H7 (cell line): ENCODE data around the gene POLE2. TPM values are rescaled to one million over a fixed set of nuclear protein-coding genes. Genes with fewer than 3 reads are reported as not detected.
"Not testable (repeated sequence)": the region's sequence is repeated elsewhere in the genome, so short reads cannot be mapped to it uniquely, and the experiment has no call there.

Source experiments
- DNase-seq: peaks from one replicate; pipeline ENCODE4 v3.0.0; 2012
- H3K27me3 ChIP-seq: 2 replicates; pipeline ENCODE4 v1.6.0; 2011; ENCODE audit warnings: mild to moderate bottlenecking, low read length; ENCODE audit not compliant: control insufficient read depth, insufficient read depth
- H3K36me3 ChIP-seq: replicated peaks from 2 replicates; pipeline ENCODE4 v1.5.1; 2011; ENCODE audit warnings: low read length; ENCODE audit not compliant: control insufficient read depth, insufficient read depth
- H3K4me3 ChIP-seq: 2 replicates; pipeline ENCODE4 v1.5.1; 2011; ENCODE audit warnings: low read depth, mild to moderate bottlenecking, control low read depth, low read length, moderate library complexity; ENCODE audit not compliant: insufficient read depth
- total RNA-seq: library from RNA; depleted of rRNA; stranded (reverse); fragments of >200 nt; shearing (Covaris generic); gene quantifications from 2 replicates; pipeline ENCODE4 v1.2.3, GENCODE V29; 2014

Gene POLE2
- total RNA-seq, 1 experiment from 2014 or later: 36.5 TPM

DNA sequence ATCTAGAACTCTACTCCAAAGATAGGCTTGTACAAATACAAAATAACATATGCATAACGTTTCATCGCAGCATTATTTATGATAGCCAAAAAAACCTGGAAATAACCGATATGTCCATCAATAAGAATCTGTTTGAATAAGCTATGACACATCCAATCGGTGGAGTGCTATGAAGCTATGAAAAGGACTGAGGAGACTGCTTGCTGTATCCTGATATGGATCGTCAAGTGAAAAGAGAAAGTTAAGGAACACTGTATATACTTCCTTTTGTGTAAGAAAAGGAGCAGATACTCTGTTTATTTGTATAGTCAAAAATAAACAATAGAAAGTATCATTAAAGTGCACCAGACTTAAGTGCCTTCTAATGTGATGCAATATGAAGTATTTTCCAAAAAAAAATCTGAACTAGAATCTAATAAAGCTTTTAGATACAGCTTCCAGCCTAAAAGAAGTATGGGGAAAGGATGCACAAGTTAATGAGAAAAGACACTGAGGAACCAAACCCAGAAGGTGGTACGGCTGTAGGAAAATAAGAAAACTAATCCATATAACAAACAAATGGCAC lies 4.3 kb upstream of the POLE2 start:
- no peak for DNase-seq
- H3K4me3 ChIP-seq: peak overlapping the region; percentile 78

DNA sequence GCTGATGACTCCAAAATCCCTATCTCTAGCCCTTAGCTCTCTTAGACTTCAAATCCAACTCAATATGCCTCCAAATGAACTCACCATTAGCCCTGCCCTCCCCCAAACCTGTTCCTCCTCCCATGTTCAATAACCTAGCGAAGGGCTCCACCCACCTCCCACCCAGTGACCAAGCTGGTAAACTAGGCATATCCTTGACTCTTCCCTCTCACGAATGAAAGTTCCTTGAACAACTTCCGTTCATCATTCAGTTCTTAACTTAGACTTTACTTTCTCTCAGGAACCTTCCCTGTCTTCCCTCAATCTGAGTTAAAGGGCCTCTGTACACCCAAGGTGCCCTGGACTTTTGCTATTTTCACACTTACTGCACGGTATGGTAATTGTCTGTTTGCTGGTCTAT lies 3.0 kb upstream of the POLE2 start:
- no peaks in the 10 kb centered on the region for H3K36me3 ChIP-seq
- peak; percentile 27 for DNase-seq
- H3K27me3 ChIP-seq: peaks cover 13% of the 10 kb centered on the region
- no peak overlapping the region for H3K4me3 ChIP-seq

More for the DNA sequence above, 4.3 kb upstream of the POLE2 start:
- Histone ChIP-seq H3K36me3 (no peaks in the 10 kb centered on the region), H3K27me3 (peaks cover 13% of the 10 kb centered on the region)

DNA sequence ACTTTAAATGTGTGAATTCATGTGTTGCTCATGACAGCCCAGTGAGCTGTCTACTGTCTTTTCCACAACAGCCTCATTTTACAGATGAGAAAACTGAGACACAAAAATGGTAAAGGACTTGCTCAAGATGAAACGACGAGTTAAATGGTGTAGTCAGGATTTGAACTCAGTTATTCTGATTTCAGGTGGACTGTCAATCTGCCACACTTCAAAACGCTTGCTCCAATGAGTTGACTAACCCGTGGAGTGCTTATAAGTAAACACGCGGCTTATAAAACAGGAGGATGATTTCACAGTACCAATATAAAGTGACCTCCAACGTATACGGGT lies 652 bp upstream of the POLE2 start:
- H3K36me3 ChIP-seq: no peaks in the 10 kb centered on the region
- DNase-seq: no peak
- peak overlapping the region; percentile 78 for H3K4me3 ChIP-seq
- H3K27me3 ChIP-seq: peaks cover 13% of the 10 kb centered on the region

DNA sequence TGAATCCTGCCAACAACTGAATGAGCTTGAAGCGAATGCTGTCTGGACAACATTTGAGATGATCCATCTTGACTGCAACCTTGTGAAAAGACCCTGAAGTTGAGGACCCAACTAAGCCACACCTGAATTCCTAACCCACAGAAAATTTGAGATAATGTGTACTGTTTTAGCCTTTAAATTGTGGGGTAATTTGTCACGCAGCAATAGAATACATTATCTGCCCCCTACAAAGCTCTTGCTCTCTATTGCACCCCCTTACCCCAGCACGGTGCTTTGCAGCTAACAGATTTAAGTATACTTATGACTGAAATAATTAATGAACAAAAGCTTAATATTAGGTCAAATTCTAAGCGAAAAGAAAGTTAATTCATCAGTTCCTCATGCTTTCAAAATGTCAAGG lies 1.6 kb downstream of the POLE2 start:
- no peak for DNase-seq
- no peaks in the 10 kb centered on the region for H3K27me3 ChIP-seq
- no peak overlapping the region for H3K4me3 ChIP-seq
- peaks cover 3% of the 10 kb centered on the region for H3K36me3 ChIP-seq

DNA sequence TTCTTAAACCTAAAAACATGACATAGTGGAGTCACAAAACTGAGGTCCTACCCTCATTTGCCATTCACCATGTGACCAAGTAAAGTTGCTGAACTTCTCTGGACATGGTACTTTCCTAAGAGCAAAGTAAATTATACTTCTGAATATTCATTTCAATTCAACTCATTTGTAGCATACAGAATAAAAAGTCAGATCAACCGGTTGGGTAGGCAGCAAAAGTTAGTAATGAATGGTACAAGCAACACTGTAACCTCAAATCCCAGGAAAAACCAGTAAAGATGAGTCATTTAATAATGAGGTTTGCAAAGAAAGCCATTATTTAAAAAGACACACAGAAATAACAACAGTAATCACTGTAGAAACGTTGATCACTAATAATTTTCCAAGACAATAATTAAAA lies 8.7 kb downstream of the POLE2 start:
- Histone ChIP-seq H3K27me3 (no peaks in the 10 kb centered on the region), H3K4me3 (no peak overlapping the region), H3K36me3 (peaks cover 3% of the 10 kb centered on the region)
- no peak for DNase-seq

DNA sequence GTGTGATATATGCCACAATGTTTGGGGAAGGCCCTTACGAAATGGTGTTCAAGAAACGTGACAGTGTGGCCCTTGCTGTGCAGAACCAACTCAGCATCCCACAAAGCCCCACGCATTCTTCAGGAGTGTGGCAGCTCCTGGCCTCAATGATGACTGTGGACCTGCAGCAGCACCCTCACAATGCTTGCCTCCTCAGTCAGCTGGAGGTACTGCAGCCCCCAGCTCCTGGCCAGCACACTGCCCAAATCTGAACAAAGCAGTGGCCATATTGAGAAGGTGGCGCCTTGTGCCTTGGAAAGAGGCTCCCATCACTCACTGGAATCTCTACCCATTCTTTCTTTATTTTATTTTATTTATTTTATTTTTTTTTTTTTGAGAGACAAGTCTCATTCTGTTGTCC lies 10.4 kb downstream of the POLE2 start:
- Histone ChIP-seq H3K4me3 (no peak overlapping the region), H3K27me3 (no peaks in the 10 kb centered on the region), H3K36me3 (peaks cover 3% of the 10 kb centered on the region)
- DNase-seq: peak; percentile 34

DNA sequence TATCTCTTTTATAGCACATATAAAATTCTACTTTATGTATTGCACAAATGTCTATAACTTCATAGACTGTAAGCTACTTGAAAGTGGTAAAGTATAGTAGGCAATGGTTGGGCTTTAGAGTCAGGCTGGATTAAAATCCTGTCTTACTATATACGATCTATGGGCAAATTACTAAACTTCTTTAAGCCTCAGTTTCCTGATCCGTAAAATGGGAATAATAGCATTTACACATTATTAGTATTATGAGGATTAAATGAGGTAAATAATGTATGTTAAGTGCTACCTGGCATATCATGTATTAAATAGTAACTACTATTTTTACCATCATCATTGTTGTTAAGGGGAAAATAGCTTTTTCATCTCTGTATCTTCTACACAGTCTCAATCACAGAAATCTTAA lies 14.4 kb downstream of the POLE2 start:
- Histone ChIP-seq H3K27me3 (no peaks in the 10 kb centered on the region), H3K36me3 (peaks cover 5% of the 10 kb centered on the region), H3K4me3 (no peak overlapping the region)
- no peak for DNase-seq

DNA sequence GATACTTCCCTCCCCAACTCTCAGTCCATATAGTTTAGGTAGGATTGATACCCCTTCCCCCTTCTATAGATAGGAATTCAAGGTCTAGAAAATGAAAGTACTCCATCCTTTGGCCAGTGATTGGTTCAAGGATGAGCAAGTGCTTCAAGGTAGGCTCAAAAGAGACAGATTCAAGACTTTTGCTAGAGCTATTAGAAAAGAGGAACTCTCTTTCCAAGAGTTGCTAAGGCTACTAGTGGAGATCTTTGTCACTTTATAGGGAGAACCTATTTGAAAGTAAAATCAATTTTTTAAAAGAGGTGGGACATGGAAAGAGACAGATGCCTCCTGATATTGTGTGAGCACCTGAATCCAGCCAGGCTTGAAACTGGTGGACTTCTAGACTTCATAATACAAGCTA lies 17.5 kb downstream of the POLE2 start:
- no peak for DNase-seq
- Histone ChIP-seq H3K4me3 (no peak overlapping the region), H3K27me3 (no peaks in the 10 kb centered on the region), H3K36me3 (peaks cover 5% of the 10 kb centered on the region)

DNA sequence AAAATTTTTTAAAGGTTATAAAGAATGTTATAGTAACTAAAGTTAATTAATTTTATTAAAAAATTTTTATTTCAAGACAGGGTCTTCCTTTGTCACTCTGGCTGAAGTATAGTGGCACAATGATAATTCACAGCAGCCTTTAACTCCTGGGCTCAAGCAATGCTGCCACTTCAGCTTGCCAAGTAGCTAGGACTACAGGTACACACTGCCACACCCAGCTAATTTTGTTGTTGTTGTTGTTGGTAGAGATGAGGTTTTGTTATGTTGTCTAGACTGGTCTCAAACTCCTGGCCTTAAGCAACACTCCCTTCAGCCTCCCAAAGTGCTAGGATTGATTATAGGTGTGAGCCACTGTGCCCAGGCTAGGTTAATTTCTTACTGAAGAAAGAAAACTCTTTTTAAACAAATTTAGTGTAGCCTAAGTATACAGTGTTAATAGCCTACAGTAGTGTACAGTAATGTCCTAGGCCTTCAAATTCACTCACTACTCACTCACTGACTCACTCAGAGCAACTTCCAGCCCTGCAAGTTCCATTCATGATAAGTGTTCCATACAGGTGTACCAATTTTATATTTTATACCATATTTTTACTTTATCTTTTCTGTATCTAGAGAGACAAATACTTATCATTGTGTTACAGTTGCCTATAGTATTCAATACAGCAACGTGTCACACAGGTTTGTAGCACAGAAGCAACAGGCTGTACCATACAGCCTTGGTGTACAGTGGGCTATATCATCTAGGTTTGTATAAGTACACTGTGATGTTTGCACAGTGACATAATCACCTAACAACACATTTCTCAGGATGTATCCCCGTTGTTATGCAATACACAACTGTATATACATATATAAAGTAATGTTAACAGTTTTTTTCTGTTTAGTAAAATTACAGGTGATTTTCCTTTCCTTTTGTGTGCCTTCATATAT lies 28.2 kb downstream of the POLE2 start:
- Histone ChIP-seq H3K36me3 (no peaks in the 10 kb centered on the region; the same call in 1 of the 2 replicates), H3K4me3 (no peak overlapping the region), H3K27me3 (no peaks in the 10 kb centered on the region)
- DNase-seq: no peak

DNA sequence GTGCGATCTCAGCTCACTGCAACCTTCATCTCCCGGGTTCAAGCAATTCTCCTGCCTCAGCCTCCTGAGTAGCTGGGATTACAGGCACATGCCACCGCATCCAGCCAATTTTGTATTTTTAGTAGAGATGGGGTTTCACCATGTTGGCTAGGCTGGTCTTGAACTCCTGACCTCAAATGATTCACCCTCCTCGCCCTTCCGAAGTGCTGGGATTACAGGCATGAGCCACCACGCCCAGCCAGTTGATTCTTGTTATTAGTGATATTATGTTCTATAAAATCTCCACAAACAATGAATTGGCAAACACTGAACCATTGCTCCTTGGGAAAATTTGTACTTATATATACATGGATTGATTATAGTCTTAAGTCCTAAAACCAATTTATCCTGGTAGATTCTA lies 30.5 kb downstream of the POLE2 start:
- not testable (repeated sequence) for H3K27me3 ChIP-seq, H3K36me3 ChIP-seq, H3K4me3 ChIP-seq, DNase-seq

DNA sequence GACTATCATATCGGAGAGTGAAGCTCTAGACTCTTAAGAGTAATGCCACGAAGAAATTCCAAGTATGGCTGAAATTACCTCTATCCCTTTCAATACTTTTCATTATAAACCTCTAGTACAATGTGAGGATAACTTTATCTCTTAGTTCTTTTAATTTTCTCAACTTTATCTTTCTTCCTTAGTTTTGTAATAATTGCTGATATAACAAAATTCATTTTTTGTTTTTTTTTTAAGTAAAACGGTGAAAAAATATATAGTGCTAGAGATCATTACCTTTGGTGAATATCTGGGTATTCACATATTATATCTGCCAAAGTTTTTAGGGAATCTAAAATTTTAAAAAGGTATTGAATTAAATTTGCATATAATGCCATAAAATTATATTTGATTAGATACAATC lies 33.5 kb downstream of the POLE2 start:
- H3K36me3 ChIP-seq: peaks cover 3% of the 10 kb centered on the region
- H3K4me3 ChIP-seq: no peak overlapping the region
- DNase-seq: no peak
- no peaks in the 10 kb centered on the region for H3K27me3 ChIP-seq

DNA sequence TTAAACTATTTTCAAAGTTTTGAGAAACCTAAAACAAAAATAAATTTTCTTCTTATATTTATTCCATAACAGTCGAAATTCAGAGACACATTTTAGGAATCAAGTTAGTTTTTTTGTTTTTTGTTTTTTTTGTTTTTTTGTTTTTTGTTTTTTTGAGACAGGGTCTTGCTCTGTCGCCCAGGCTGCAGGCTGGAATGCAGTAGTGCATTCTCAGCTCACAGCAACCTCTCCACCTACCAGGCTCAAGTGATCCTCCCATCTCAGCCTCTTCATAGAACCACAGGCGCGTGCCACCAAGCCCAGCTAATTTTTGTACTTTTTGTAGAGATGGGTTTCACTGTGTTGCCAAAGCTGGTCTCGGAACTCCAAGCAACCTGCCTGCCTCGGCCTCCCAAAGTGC lies 34.5 kb downstream of the POLE2 start:
- H3K27me3 ChIP-seq: no peaks in the 10 kb centered on the region
- DNase-seq: no peak
- H3K4me3 ChIP-seq: no peak overlapping the region
- H3K36me3 ChIP-seq: peaks cover 3% of the 10 kb centered on the region

DNA sequence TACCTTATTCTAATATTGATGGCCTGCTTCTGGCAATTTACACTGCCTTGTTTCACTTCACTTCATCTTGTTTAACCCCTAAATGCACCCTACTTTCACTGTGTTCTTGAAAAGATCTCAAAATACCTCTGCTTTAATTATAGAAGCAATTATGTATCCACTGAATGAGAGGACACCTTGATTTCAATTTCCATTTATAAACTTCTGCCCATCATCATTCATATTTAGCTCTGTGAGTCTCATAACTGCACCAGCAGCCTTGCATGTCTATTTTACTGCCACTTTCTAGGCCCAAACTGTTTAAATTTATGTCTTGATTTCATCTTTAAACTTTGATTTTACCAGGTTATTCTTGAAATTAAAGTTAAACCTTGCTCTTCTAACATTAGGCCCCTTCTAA lies 45.9 kb downstream of the POLE2 start:
- H3K27me3 ChIP-seq: no peaks in the 10 kb centered on the region
- DNase-seq: no peak
- H3K4me3 ChIP-seq: no peak overlapping the region

DNA sequence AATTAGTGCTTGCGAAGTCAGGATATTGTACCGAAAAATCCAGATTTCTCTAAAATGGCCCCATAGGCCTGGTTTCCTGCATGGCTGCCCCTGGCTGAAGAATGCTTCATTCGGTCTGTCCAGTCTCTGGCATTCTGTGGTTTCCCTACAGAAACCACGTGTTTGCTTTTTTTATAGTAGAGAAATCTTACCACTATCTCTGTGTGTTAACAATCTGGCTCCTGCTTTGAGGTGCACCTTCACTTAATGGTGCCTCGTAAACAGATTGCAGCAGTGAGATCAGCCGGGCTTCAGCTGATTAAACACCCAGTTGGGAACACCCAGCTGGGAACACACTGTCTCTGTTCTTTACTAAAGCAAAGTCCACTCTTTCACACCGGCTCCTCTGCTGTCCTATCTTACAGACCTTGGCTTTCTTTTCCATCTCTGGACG lies 46.3 kb downstream of the POLE2 start:
- no peak for DNase-seq
- no peak overlapping the region for H3K4me3 ChIP-seq
- H3K36me3 ChIP-seq: peaks cover 4% of the 10 kb centered on the region; the same call in 1 of the 2 replicates
- H3K27me3 ChIP-seq: no peaks in the 10 kb centered on the region

More for the DNA sequence above, 45.9 kb downstream of the POLE2 start:
- peaks cover 3% of the 10 kb centered on the region for H3K36me3 ChIP-seq
